HepG2 (cell line): ENCODE measurements around the gene RTN4. TPM values are rescaled to one million over a fixed set of nuclear protein-coding genes. Genes with fewer than 3 reads are reported as not detected.

Experiments
- ATAC-seq: fragments of 200-7000 bp; cut with Tn5 transposase; 3 replicates; pipeline ENCODE4 v1.9.1; 2020; ENCODE audit warnings: mild to moderate bottlenecking, moderate library complexity
- BruUV-seq: library from RNA; stranded (reverse); fragments of 400-500 nt; replicated peaks from 2 replicates; lab custom pipeline; 2021; lab: Mats Ljungman, UMichigan
- CTCF ChIA-PET: fragments of 300-600 bp; formaldehyde crosslinking; extraction: SDS; loops from one replicate; lab custom pipeline; 2021; ENCODE audit warnings: low total read pairs, inconsistent platforms, low intra/inter-chr PET ratio; lab: Yijun Ruan, JAX
- POLR2A ChIA-PET: fragments of 350-600 bp; sonication (Branson Sonifier 250); formaldehyde crosslinking; loops from one replicate; lab custom pipeline; 2020; ENCODE audit warnings: antibody characterized with exemption, inconsistent platforms; lab: Yijun Ruan, JAX
- DNase-seq: peaks from one replicate; pipeline ENCODE4 v3.0.0-alpha.2; 2015; ENCODE audit warnings: low spot score
- FAIRE-seq: peaks from 3 replicates; lab custom pipeline; 2011; peaks lifted over from hg19 to GRCh38; lab: Jason Lieb, UNC
- H2AFZ ChIP-seq: one replicate; pipeline ENCODE4 v1.6.1; 2011; ENCODE audit warnings: low read length, inconsistent platforms
- H3K27ac ChIP-seq: fragments of 300-600 bp; 3 replicates; pipeline ENCODE4 v1.8.0; 2011; ENCODE audit warnings: mixed run types, mild to moderate bottlenecking, mixed read lengths, low read length, inconsistent platforms; ENCODE audit not compliant: insufficient read depth; ENCODE audit errors: extremely low read length
- H3K27me3 ChIP-seq, 2 experiments: fragments of 200-600 bp in 1 of 2; 2 replicates in 1 of 2; 3 replicates in 1 of 2; pipeline versions ENCODE4 v1.6.0 to v1.8.0; 2011; ENCODE audit warnings: low read length in 2 of 2, mild to moderate bottlenecking in 2 of 2, moderate library complexity in 2 of 2, inconsistent platforms in 1 of 2; ENCODE audit not compliant: insufficient read depth in 2 of 2, control insufficient read depth in 1 of 2
- H3K36me3 ChIP-seq, 2 experiments: fragments of 200-600 bp in 1 of 2; replicated peaks in 1 of 2; 2 replicates in 1 of 2; 3 replicates in 1 of 2; pipeline versions ENCODE4 v1.5.1 to v1.8.0; 2011; ENCODE audit warnings: low read length in 2 of 2, inconsistent platforms in 1 of 2; ENCODE audit not compliant: insufficient read depth in 2 of 2, control insufficient read depth in 1 of 2
- H3K4me1 ChIP-seq: 2 replicates; pipeline ENCODE4 v1.5.1; 2012; ENCODE audit warnings: low read length, inconsistent platforms; ENCODE audit not compliant: insufficient read depth
- H3K4me2 ChIP-seq: 2 replicates; pipeline ENCODE4 v1.6.0; 2011; ENCODE audit warnings: low read depth, low read length, inconsistent platforms
- H3K4me3 ChIP-seq, 3 experiments: fragments of 200-600 bp in 1 of 3; sonication (generic), shearing (Covaris generic) in 1 of 3; replicated peaks in 1 of 3; 2 replicates each; pipeline ENCODE4 v1.5.1; 2011 to 2016; ENCODE audit warnings: low read length in 3 of 3, inconsistent platforms in 2 of 3, low read depth in 2 of 3, mild to moderate bottlenecking in 2 of 3, control low read depth in 1 of 3, mixed read lengths in 1 of 3; ENCODE audit not compliant: insufficient read depth in 1 of 3
- H3K79me2 ChIP-seq: one replicate; pipeline ENCODE4 v1.6.1; 2011; ENCODE audit warnings: low read length, inconsistent platforms; ENCODE audit not compliant: insufficient read depth
- H3K9ac ChIP-seq: 2 replicates; pipeline ENCODE4 v1.6.0; 2011; ENCODE audit warnings: mild to moderate bottlenecking, low read depth, low read length, inconsistent platforms; ENCODE audit not compliant: insufficient read depth
- H3K9me3 ChIP-seq: 2 replicates; pipeline ENCODE4 v1.5.1; 2012; ENCODE audit warnings: mild to moderate bottlenecking, low read length
- H4K20me1 ChIP-seq: 2 replicates; pipeline ENCODE4 v1.6.0; 2011; ENCODE audit warnings: inconsistent platforms, mild to moderate bottlenecking, low read length, moderate library complexity; ENCODE audit not compliant: insufficient read depth
- EP300 ChIP-seq, 3 experiments: sonication (generic) in 1 of 3; formaldehyde crosslinking in 1 of 3; IDR thresholded peaks; 2 replicates each; pipeline versions ENCODE4 v1.5.1 to v1.6.1; 2011 to 2020; ENCODE audit warnings: low read depth in 2 of 3, low read length in 2 of 3, borderline replicate concordance in 1 of 3, improper control_type of control experiment in 1 of 3, mild to moderate bottlenecking in 1 of 3, missing genetic modification reagents in 1 of 3, moderate library complexity in 1 of 3
- FLYWCH1 ChIP-seq: sonication (generic); formaldehyde crosslinking; IDR thresholded peaks from 2 replicates; pipeline ENCODE4 v1.8.1; 2023; ENCODE audit warnings: mild to moderate bottlenecking, missing genetic modification reagents
- SALL2 ChIP-seq: sonication (generic); formaldehyde crosslinking; IDR thresholded peaks from 2 replicates; pipeline ENCODE4 v1.8.1; 2023; ENCODE audit warnings: mild to moderate bottlenecking, missing genetic modification reagents, inconsistent platforms
- TCF7 ChIP-seq: sonication (generic); IDR thresholded peaks from 2 replicates; pipeline ENCODE4 v1.6.1; 2016; ENCODE audit warnings: antibody characterized with exemption, low read depth
- THAP11 ChIP-seq: IDR thresholded peaks from 2 replicates; pipeline ENCODE4 v1.6.1; 2016; ENCODE audit warnings: missing biosample characterization, missing genetic modification reagents
- TRIM22 ChIP-seq: fragments of 450-650 bp; IDR thresholded peaks from 2 replicates; pipeline ENCODE4 v1.6.1; 2017
- UBTF ChIP-seq: sonication (generic); formaldehyde crosslinking; IDR thresholded peaks from 2 replicates; pipeline ENCODE4 v1.4.0; 2020; ENCODE audit warnings: mild to moderate bottlenecking, missing genetic modification reagents
- ZFX ChIP-seq: sonication (generic); formaldehyde crosslinking; IDR thresholded peaks from 2 replicates; pipeline ENCODE4 v1.4.0; 2020; ENCODE audit warnings: mild to moderate bottlenecking, low read depth, missing genetic modification reagents, moderate library complexity
- ZNF20 ChIP-seq: sonication (generic); formaldehyde crosslinking; IDR thresholded peaks from 2 replicates; pipeline ENCODE4 v1.4.0; 2020; ENCODE audit warnings: mild to moderate bottlenecking, moderate library complexity, missing genetic modification reagents
- ZNF343 ChIP-seq: sonication (generic); formaldehyde crosslinking; IDR thresholded peaks from 2 replicates; pipeline ENCODE4 v1.4.0; 2020; ENCODE audit warnings: mild to moderate bottlenecking, missing genetic modification reagents
- ZNF784 ChIP-seq: sonication (generic); formaldehyde crosslinking; IDR thresholded peaks from 2 replicates; pipeline ENCODE4 v1.5.1; 2020; ENCODE audit warnings: missing genetic modification reagents, mild to moderate bottlenecking, borderline replicate concordance
- ZNF878 ChIP-seq: sonication (generic); formaldehyde crosslinking; IDR thresholded peaks from 2 replicates; pipeline ENCODE4 v1.8.1; 2023; ENCODE audit warnings: mild to moderate bottlenecking, missing genetic modification reagents, moderate library complexity
- ZNF883 ChIP-seq: sonication (generic); formaldehyde crosslinking; IDR thresholded peaks from 2 replicates; pipeline ENCODE4 v1.5.1; 2020; ENCODE audit warnings: mild to moderate bottlenecking, missing genetic modification reagents; ENCODE audit errors: not compliant biosample characterization
- WGBS: methylation state at CpG from one replicate; pipeline ENCODE4 v1.1.6; 2017; ENCODE audit warnings: low lambda C conversion rate; 5-methylcytosine and 5-hydroxymethylcytosine counted together
- in situ Hi-C: cut with HindIII; loops from 2 replicates; pipeline ENCODE4 v1.10.0; 2017; ENCODE audit warnings: low pct_unique_long_range_greater_than_20kb; ENCODE audit not compliant: extremely low pct_ligation_motif_present
- intact Hi-C: fragments of 100-400 bp; cut with micrococcal nuclease; formaldehyde crosslinking; loops from one replicate; pipeline ENCODE4 v1.10.0; 2022; ENCODE audit not compliant: unreplicated experiment
- polyA plus RNA-seq, 8 experiments: library from polyadenylated mRNA; depleted of rRNA in 3 of 8; stranded (reverse) in 7 of 8; unstranded in 1 of 8; fragments of >200 nt; fragmentation: Illumina TruSeq in 4 of 8; extraction: Trizol in 4 of 8; gene quantifications; 2 replicates each; pipeline versions ENCODE4 v1.2.1 to v1.2.3, GENCODE V29; 2011 to 2016; ENCODE audit warnings: low read depth in 4 of 8, missing spikeins in 1 of 8, mixed read lengths in 1 of 8; ENCODE audit not compliant: insufficient read depth in 1 of 8
- total RNA-seq, 5 experiments: library from RNA; depleted of rRNA; stranded (reverse); fragments of >200 nt; fragmentation: Illumina TruSeq; extraction: Trizol; gene quantifications; 2 replicates each; pipeline ENCODE4 v1.2.3, GENCODE V29; 2016; ENCODE audit warnings: low read depth in 1 of 5

The RTN4 gene
- total and polyA plus RNA-seq, 2 of the 13 experiments (the other 11 are each of a cell fraction or from before 2014, with no cell fraction given), result 98.4 to 133 TPM

- intact Hi-C loops, result no loop called here
- H3K4me2 ChIP-seq, result no peak overlapping the region
- no peak overlapping the region for H3K9ac ChIP-seq
- no peak overlapping the region for H3K4me3 ChIP-seq
- no peaks in the 10 kb centered on the region for H3K4me1 ChIP-seq
- ATAC-seq (no peak), DNase-seq (no peak), FAIRE-seq (no peak)
- CTCF ChIA-PET, result no interaction called here
- H3K79me2 ChIP-seq, result peaks cover 10% of the 10 kb centered on the region
- WGBS, result 98% methylated on average over 2 of the region's 2 CpGs
- H3K27me3 ChIP-seq, result no peaks in the 10 kb centered on the region
- no peak overlapping the region for H3K27ac ChIP-seq
- no peaks in the 10 kb centered on the region for H4K20me1 ChIP-seq
- in situ Hi-C loops, result no loop called here
- POLR2A ChIA-PET, result no interaction called here
- BruUV-seq, result no TSS peak
- peaks cover 2 to 60% of the 10 kb centered on the region in 2 experiments; a peak in 4 of 5 replicates for H3K36me3 ChIP-seq
- TF ChIP-seq TRIM22 (no peak), THAP11 (CRISPR knock-in tag) (no peak), ZNF343 (no peak), EP300 (IDR thresholded peaks at IDR 0.05; ENCODE audit: low read depth in 2 of 2, low read length in 2 of 2) (no peak), EP300 (CRISPR knock-in tag; IDR thresholded peaks at IDR 0.05; ENCODE audit: borderline replicate concordance) (no peak), ZNF883 (CRISPR knock-in tag) (no peak), FLYWCH1 (no peak), ZFX (no peak), TCF7 (no peak), ZNF20 (CRISPR knock-in tag) (no peak), SALL2 (CRISPR knock-in tag) (no peak), ZNF784 (CRISPR knock-in tag) (no peak), UBTF (CRISPR knock-in tag) (no peak), ZNF878 (no peak)
- no peaks in the 10 kb centered on the region for H3K9me3 ChIP-seq
- no peak overlapping the region for H2AFZ ChIP-seq
These were observed 73.1 kb downstream of the RTN4 start for GRCh38 chr2:54977149-54977548.
